ENCODE measurements around the gene BUD23. TPM values are rescaled to one million over a fixed set of nuclear protein-coding genes. Genes with fewer than 3 reads are reported as not detected.

BUD23 gene
- total and polyA plus RNA-seq, 9 of the 15 experiments (the other 6 are each of a cell fraction or from before 2014, with no cell fraction given): 79.5 to 270 (median 150) TPM

DNA sequence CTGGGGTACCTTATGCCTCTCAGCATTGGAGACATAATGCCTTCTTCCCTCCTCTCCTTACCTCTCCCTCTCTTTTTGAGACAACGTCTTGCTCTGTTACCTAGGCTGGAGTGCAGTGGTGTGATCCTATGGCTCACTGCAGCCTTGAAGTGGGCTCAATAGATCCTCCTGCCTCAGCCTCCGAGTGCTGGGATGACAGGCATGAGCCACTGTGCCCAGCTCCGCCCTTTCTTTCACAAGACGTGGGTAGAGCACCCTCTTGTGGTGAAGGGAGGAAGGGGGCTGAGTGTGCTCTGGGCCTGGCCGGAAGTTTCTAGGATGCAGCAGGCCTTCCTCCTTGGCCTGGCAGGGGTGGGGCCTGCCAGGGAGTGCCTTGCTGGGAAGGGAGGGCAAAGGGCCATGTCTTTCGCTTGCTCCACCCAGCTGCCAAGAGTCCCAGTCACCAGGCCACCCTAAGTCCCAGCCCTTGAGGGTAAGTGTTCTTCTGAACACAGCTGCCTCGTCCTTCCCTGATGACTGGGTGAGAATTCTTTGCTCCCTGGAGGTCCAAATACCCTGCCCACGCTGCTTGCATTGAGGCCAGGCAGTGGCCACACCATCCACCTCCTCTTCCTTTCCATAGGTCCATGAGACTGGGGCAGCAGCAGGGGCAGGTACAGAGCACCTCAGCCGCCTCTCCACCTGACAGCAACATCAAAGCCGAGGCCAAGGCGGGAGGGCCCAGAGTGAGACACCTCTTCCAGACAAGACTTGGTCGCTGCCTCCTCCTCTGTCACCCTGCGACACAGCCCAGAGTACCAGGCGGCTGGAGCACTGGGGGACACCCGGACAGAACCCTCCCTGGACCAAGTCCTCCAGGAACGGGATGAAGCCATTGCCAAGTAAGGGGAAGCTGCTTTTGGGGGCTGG lies 51.5 kb downstream of the BUD23 start (continued):
- no peak for TF ChIP-seq ZNF592 (IDR thresholded peaks at IDR 0.05)
- no peak for TF ChIP-seq ZNF232 (CRISPR knock-in tag; IDR thresholded peaks at IDR 0.05)
- no peak for TF ChIP-seq RBBP5 (IDR thresholded peaks at IDR 0.05; ENCODE audit: borderline replicate concordance, insufficient read depth, low read length, poor library complexity, severe bottlenecking)
- TF ChIP-seq ZNF282 (CRISPR knock-in tag; IDR thresholded peaks at IDR 0.05): no peak
- TF ChIP-seq HNRNPL (IDR thresholded peaks at IDR 0.05; ENCODE audit: low read depth, low read length): no peak
- TF ChIP-seq GTF2B (IDR thresholded peaks at IDR 0.05; ENCODE audit: extremely low read depth, insufficient read length): no peak
- no peak for TF ChIP-seq MAFK (IDR thresholded peaks at IDR 0.05; ENCODE audit: low read length)
- TF ChIP-seq, protein P1, sequence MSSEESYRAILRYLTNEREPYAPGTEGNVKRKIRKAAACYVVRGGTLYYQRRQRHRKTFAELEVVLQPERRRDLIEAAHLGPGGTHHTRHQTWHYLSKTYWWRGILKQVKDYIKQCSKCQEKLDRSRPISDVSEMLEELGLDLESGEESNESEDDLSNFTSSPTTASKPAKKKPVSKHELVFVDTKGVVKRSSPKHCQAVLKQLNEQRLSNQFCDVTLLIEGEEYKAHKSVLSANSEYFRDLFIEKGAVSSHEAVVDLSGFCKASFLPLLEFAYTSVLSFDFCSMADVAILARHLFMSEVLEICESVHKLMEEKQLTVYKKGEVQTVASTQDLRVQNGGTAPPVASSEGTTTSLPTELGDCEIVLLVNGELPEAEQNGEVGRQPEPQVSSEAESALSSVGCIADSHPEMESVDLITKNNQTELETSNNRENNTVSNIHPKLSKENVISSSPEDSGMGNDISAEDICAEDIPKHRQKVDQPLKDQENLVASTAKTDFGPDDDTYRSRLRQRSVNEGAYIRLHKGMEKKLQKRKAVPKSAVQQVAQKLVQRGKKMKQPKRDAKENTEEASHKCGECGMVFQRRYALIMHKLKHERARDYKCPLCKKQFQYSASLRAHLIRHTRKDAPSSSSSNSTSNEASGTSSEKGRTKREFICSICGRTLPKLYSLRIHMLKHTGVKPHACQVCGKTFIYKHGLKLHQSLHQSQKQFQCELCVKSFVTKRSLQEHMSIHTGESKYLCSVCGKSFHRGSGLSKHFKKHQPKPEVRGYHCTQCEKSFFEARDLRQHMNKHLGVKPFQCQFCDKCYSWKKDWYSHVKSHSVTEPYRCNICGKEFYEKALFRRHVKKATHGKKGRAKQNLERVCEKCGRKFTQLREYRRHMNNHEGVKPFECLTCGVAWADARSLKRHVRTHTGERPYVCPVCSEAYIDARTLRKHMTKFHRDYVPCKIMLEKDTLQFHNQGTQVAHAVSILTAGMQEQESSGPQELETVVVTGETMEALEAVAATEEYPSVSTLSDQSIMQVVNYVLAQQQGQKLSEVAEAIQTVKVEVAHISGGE (CRISPR knock-in tag; IDR thresholded peaks at IDR 0.05): no peak
- no peak for TF ChIP-seq BDP1 (IDR thresholded peaks at IDR 0.05; ENCODE audit: insufficient read depth, insufficient read length)
- TF ChIP-seq NFATC3 (IDR thresholded peaks at IDR 0.05): no peak
- TF ChIP-seq ZNF354B (CRISPR knock-in tag; IDR thresholded peaks at IDR 0.05): no peak
- peak; percentile 8; the same call in 1 of the 2 replicates for TF ChIP-seq KAT7 (CRISPR knock-in tag; IDR thresholded peaks at IDR 0.05; ENCODE audit: borderline replicate concordance)
- no peak for TF ChIP-seq CBX8 (IDR thresholded peaks at IDR 0.05; ENCODE audit: borderline replicate concordance, extremely low read depth, low read depth, low read length, poor library complexity, severe bottlenecking)
- peak in 1 of 2 experiments; percentile 61; a peak in 2 of 4 replicates for TF ChIP-seq TBL1XR1 (IDR thresholded peaks at IDR 0.05; ENCODE audit: low read length in 2 of 2)
- TF ChIP-seq ZBTB26 (CRISPR knock-in tag; IDR thresholded peaks at IDR 0.05): peak; percentile 67; the same call in 1 of the 2 replicates
- no peak for TF ChIP-seq NCOA6 (IDR thresholded peaks at IDR 0.05)
